GM23248 (cell line): ENCODE data around the gene ATP9A. TPM values are rescaled to one million over a fixed set of nuclear protein-coding genes. Genes with fewer than 3 reads are reported as not detected.

ENCODE experiments used
- DNase-seq: peaks from one replicate; pipeline ENCODE4 v3.0.0-alpha.2; 2015
- H2AFZ ChIP-seq: fragments of 200-600 bp; sonication (generic); 2 replicates; pipeline ENCODE4 v1.6.1; 2016; ENCODE audit warnings: antibody characterized with exemption
- H3F3A ChIP-seq: fragments of 200-600 bp; sonication (generic); 2 replicates; pipeline ENCODE4 v1.6.1; 2016; ENCODE audit warnings: mild to moderate bottlenecking, antibody characterized with exemption, mixed run types; ENCODE audit not compliant: insufficient read depth
- H3K27ac ChIP-seq: fragments of 200-600 bp; sonication (generic); 2 replicates; pipeline ENCODE4 v1.5.1; 2016; ENCODE audit warnings: mild to moderate bottlenecking
- H3K27me3 ChIP-seq: fragments of 200-600 bp; sonication (generic); replicated peaks from 2 replicates; pipeline ENCODE4 v1.6.1; 2016; ENCODE audit warnings: mild to moderate bottlenecking; ENCODE audit not compliant: insufficient read depth
- H3K36me3 ChIP-seq: fragments of 200-600 bp; sonication (generic); 2 replicates; pipeline ENCODE4 v1.6.1; 2016; ENCODE audit warnings: low read depth, mild to moderate bottlenecking
- H3K4me1 ChIP-seq: fragments of 200-600 bp; sonication (generic); 2 replicates; pipeline ENCODE4 v1.6.1; 2016; ENCODE audit warnings: mild to moderate bottlenecking; ENCODE audit not compliant: insufficient read depth
- H3K4me2 ChIP-seq: fragments of 200-600 bp; sonication (generic); one replicate; pipeline ENCODE4 v1.6.1; 2016; ENCODE audit warnings: mild to moderate bottlenecking; ENCODE audit not compliant: unreplicated experiment
- H3K4me3 ChIP-seq: fragments of 200-600 bp; sonication (generic); 2 replicates; pipeline ENCODE4 v1.5.1; 2016; ENCODE audit warnings: mild to moderate bottlenecking
- H3K79me2 ChIP-seq: fragments of 200-600 bp; sonication (generic); 2 replicates; pipeline ENCODE4 v1.6.1; 2016; ENCODE audit warnings: mild to moderate bottlenecking; ENCODE audit not compliant: insufficient read depth
- H3K9ac ChIP-seq: fragments of 200-600 bp; sonication (generic); 2 replicates; pipeline ENCODE4 v1.6.1; 2016; ENCODE audit warnings: mild to moderate bottlenecking
- H3K9me2 ChIP-seq: fragments of 200-600 bp; sonication (generic); 2 replicates; pipeline ENCODE4 v1.6.1; 2016; ENCODE audit warnings: mixed run types, mild to moderate bottlenecking, moderate library complexity; ENCODE audit not compliant: insufficient read depth
- H3K9me3 ChIP-seq: fragments of 200-600 bp; sonication (generic); one replicate; pipeline ENCODE4 v1.6.1; 2017; ENCODE audit warnings: low read depth
- H4K20me1 ChIP-seq: fragments of 200-600 bp; sonication (generic); 2 replicates; pipeline ENCODE4 v1.6.0; 2016; ENCODE audit not compliant: insufficient read depth
- EZH2 ChIP-seq: fragments of 200-600 bp; sonication (generic); IDR thresholded peaks from 2 replicates; pipeline ENCODE4 v1.6.1; 2018; ENCODE audit warnings: antibody characterized with exemption, mild to moderate bottlenecking; ENCODE audit not compliant: insufficient read depth, poor library complexity, severe bottlenecking
- EZH2phosphoT487 ChIP-seq: fragments of 200-600 bp; sonication (generic); IDR thresholded peaks from 2 replicates; pipeline ENCODE4 v1.6.1; 2018; ENCODE audit warnings: antibody characterized with exemption, moderate library complexity, mild to moderate bottlenecking, low read depth; ENCODE audit not compliant: insufficient read depth
- WGBS, 2 experiments: methylation state at CpG; one replicate each; pipeline ENCODE4 v1.1.6; 2015 to 2017; ENCODE audit warnings: low lambda C conversion rate in 2 of 2, low coverage in 1 of 2; ENCODE audit errors: missing lambda C conversion rate in 2 of 2; 5-methylcytosine and 5-hydroxymethylcytosine counted together
- in situ Hi-C: fragments of 300-500 bp; cut with MboI; formaldehyde crosslinking; loops from 2 replicates; pipeline ENCODE4 v1.15.0; 2020
- polyA plus RNA-seq: library from polyadenylated mRNA; unstranded; fragments of >200 nt; fragmentation: Nextera tagmentation; extraction: Ambion mirVana; gene quantifications from 2 replicates; pipeline ENCODE4 v1.2.1, GENCODE V29; 2016
- total RNA-seq: library from RNA; depleted of rRNA; stranded (reverse); fragments of >200 nt; shearing (Covaris generic); gene quantifications from 2 replicates; pipeline ENCODE4 v1.2.3, GENCODE V29; 2014

ATP9A gene
- total and polyA plus RNA-seq, 2 experiments from 2014 or later: 6.9 to 15.9 TPM

GRCh38 chr20:51736947-51737346 is 31.2 kb downstream of the ATP9A start:
- H3K36me3 ChIP-seq: no peaks in the 10 kb centered on the region
- peaks cover 5% of the 10 kb centered on the region; the same call in 1 of the 2 replicates for H3F3A ChIP-seq
- no peak overlapping the region for H3K9ac ChIP-seq
- WGBS, 2 experiments: 73 to 81% methylated on average over 5 of the region's 5 CpGs
- no peak overlapping the region for H2AFZ ChIP-seq
- TF ChIP-seq EZH2phosphoT487: no peak
- TF ChIP-seq EZH2: no peak
- H3K27ac ChIP-seq: no peak overlapping the region
- no peak overlapping the region for H3K4me2 ChIP-seq
- H3K9me2 ChIP-seq: no peaks in the 10 kb centered on the region
- H3K27me3 ChIP-seq: no peaks in the 10 kb centered on the region
- H3K9me3 ChIP-seq: no peaks in the 10 kb centered on the region
- H3K4me3 ChIP-seq: no peak overlapping the region
- in situ Hi-C loops: no loop called here
- peaks cover 2% of the 10 kb centered on the region; the same call in 1 of the 2 replicates for H3K4me1 ChIP-seq
- DNase-seq: no peak
- H4K20me1 ChIP-seq: no peaks in the 10 kb centered on the region
- peaks cover 48% of the 10 kb centered on the region for H3K79me2 ChIP-seq

DNA sequence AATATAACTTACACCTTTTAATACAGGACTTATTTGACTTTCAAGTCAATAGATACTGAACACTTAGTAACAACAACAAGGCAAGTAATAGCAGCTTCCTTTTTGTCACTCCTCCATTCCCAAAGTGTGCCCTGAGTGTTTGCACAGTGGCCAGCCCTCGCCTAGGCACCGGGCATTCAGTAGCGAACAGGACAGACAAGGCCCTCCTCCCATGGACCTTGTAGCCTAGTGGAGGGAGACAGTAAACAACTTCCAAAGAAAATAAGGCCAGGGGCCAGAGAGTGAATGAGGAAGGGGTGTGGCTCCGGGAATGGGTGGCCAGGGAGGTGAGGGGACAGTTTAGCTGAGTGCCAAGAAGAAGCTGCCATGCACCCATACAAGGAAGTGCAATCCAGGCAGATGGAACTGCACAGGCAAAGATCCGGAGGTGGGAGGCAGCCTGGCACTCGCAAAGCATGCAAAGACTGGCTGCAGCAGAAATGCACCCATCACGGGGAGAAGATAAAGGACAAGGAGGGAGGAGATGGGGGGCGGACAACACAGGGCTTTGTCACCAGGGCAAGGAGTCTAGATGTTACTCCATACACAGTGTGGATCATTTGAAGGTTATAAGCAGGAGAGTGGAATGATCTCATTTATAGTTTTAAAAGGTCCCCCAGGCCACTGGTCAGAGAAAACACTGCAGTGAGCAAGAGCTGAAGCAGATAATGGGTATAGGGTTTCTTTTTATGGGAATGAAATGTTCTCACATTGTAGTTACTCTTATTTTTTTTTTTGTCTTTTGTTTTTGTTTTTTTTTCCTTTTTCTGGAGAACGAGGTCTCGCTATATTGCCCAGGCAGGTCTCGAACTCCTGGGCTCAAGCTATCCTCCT is 32.2 kb downstream of the ATP9A start:
- Histone ChIP-seq H3K27me3 (no peaks in the 10 kb centered on the region), H3K4me1 (no peaks in the 10 kb centered on the region), H3K36me3 (no peaks in the 10 kb centered on the region), H3K4me2 (no peak overlapping the region), H3K9ac (no peak overlapping the region), H3K9me2 (no peaks in the 10 kb centered on the region), H4K20me1 (no peaks in the 10 kb centered on the region), H3K27ac (no peak overlapping the region), H3K9me3 (no peaks in the 10 kb centered on the region), H3K79me2 (peaks cover 38% of the 10 kb centered on the region), H2AFZ (no peak overlapping the region), H3K4me3 (no peak overlapping the region), H3F3A (peaks cover 5% of the 10 kb centered on the region; the same call in 1 of the 2 replicates)
- DNase-seq: no peak
- 92 to 95% methylated on average over 11 of the region's 11 CpGs for WGBS, 2 experiments
- in situ Hi-C loops: no loop called here
- TF ChIP-seq EZH2phosphoT487 (no peak), EZH2 (no peak)

- Histone ChIP-seq H3K9ac (no peak overlapping the region), H3K9me2 (no peaks in the 10 kb centered on the region), H3K4me1 (no peaks in the 10 kb centered on the region), H3K36me3 (no peaks in the 10 kb centered on the region), H4K20me1 (no peaks in the 10 kb centered on the region), H3K9me3 (no peaks in the 10 kb centered on the region), H3F3A (peaks cover 5% of the 10 kb centered on the region; the same call in 1 of the 2 replicates), H3K79me2 (peaks cover 31% of the 10 kb centered on the region), H3K4me3 (no peak overlapping the region), H3K27me3 (no peaks in the 10 kb centered on the region), H3K4me2 (no peak overlapping the region), H3K27ac (no peak overlapping the region), H2AFZ (no peak overlapping the region)
- 64 to 66% methylated on average over 13 of the region's 13 CpGs for WGBS, 2 experiments
- in situ Hi-C loops: no loop called here
- TF ChIP-seq EZH2: no peak
- no peak for TF ChIP-seq EZH2phosphoT487
- DNase-seq: no peak
These were observed 33.1 kb downstream of the ATP9A start for GRCh38 chr20:51734876-51735720.

DNA sequence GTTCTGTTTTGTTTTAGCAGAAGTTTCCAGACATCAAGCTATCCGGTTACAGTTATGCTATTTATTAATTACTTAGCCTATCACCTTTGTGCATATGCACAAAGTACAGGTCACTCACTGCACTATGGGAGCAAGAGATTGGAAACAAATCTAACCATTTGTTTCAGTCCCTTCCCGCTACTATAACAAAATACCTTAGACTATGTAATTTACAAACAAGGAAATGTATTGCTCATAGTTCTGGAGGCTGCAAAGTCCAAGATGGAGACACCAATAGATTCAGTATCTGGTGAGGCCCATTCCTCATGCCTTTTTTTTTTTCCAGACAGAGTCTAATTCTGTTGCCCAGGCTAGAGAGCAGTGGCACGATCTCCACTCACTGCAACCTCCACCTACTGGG is 35.1 kb downstream of the ATP9A start:
- TF ChIP-seq EZH2: no peak
- TF ChIP-seq EZH2phosphoT487: no peak
- in situ Hi-C loops: no loop called here
- Histone ChIP-seq H4K20me1 (no peaks in the 10 kb centered on the region), H3K4me2 (no peak overlapping the region), H3K27ac (no peak overlapping the region), H2AFZ (no peak overlapping the region), H3K4me3 (no peak overlapping the region), H3K27me3 (no peaks in the 10 kb centered on the region), H3F3A (peaks cover 5% of the 10 kb centered on the region; the same call in 1 of the 2 replicates), H3K4me1 (no peaks in the 10 kb centered on the region), H3K79me2 (0 out of 2 replicates have a peak, but pooled peaks cover 18% of the 10 kb centered on the region), H3K9me3 (no peaks in the 10 kb centered on the region), H3K9ac (no peak overlapping the region), H3K9me2 (no peaks in the 10 kb centered on the region), H3K36me3 (no peaks in the 10 kb centered on the region)
- 94 to 99% methylated on average over 3 of the region's 3 CpGs for WGBS, 2 experiments
- DNase-seq: no peak
